ENCODE results near the gene PRF1. TPM values are rescaled to one million over a fixed set of nuclear protein-coding genes. Genes with fewer than 3 reads are reported as not detected.

The PRF1 gene
- total RNA-seq, 1 experiment from 2014 or later, result not detected

GRCh38 chr10:70565556-70566514, 36.7 kb downstream of the PRF1 start:
- no peak for DNase-seq (ENCODE audit: low spot score)
- in situ Hi-C loops (cut with HindIII; ENCODE audit: low sequenced_read_pairs), result no loop called here

- no peak for DNase-seq (ENCODE audit: low spot score)
- in situ Hi-C loops (cut with HindIII; ENCODE audit: low sequenced_read_pairs), result no loop called here
These were observed 37.6 kb downstream of the PRF1 start for GRCh38 chr10:70564901-70565351.

- in situ Hi-C loops (cut with HindIII; ENCODE audit: low sequenced_read_pairs), result no loop called here
- DNase-seq (ENCODE audit: low spot score), result no peak
These were observed 38.3 kb downstream of the PRF1 start for GRCh38 chr10:70564113-70564725.

GRCh38 chr10:70563230-70563629, 39.3 kb downstream of the PRF1 start:
- in situ Hi-C loops (cut with HindIII; ENCODE audit: low sequenced_read_pairs), result no loop called here
- no peak for DNase-seq (ENCODE audit: low spot score)

GRCh38 chr10:70562036-70562755, 40.3 kb downstream of the PRF1 start:
- in situ Hi-C loops (cut with HindIII; ENCODE audit: low sequenced_read_pairs), result no loop called here
- no peak for DNase-seq (ENCODE audit: low spot score)

GRCh38 chr10:70561558-70561957, 41.0 kb downstream of the PRF1 start:
- in situ Hi-C loops (cut with HindIII; ENCODE audit: low sequenced_read_pairs), result no loop called here
- DNase-seq (ENCODE audit: low spot score), result no peak

DNA sequence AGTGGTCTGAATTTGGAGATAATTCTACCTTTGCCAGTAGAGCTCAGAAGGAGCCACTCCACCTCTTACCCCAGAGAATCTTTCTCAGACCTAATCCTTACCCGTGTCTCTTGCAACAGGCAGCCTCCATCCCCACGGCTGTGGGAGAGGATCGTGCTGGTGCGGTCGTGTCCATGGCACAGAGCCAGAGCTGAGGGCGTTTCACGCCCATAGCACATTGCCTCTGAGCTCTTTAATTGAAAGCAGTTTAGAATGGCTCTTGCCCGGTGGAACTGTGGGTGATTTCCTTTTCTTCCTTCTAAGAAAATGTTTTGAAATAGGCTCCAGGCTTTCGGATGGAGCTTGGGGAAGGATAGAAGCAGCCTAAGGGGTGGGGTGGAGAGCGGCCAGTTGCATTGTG, 41.5 kb downstream of the PRF1 start:
- DNase-seq (ENCODE audit: low spot score), result no peak
- in situ Hi-C loops (cut with HindIII; ENCODE audit: low sequenced_read_pairs), result no loop called here

DNA sequence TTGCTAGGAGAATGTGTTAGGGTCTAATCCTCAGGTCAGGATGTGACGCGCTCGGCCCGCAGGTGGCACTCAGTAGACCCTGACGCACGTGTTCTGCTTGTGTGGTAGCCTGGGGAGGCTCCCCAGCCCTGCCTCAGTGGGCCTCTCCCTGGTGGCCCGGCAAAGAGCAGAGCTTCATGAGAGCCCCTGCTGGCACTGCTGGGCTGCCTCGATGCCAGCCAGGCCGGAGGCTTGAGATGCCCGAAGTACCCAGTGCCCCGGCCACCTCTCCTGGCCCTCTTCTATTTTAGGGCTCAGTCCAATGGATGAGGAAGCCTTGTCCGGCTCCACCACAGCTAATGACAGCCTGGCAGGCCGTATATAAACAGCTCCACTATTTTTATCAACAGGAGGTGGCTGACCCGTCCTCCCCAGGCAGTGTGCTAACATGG, 42.0 kb downstream of the PRF1 start:
- DNase-seq (ENCODE audit: low spot score), result no peak

DNA sequence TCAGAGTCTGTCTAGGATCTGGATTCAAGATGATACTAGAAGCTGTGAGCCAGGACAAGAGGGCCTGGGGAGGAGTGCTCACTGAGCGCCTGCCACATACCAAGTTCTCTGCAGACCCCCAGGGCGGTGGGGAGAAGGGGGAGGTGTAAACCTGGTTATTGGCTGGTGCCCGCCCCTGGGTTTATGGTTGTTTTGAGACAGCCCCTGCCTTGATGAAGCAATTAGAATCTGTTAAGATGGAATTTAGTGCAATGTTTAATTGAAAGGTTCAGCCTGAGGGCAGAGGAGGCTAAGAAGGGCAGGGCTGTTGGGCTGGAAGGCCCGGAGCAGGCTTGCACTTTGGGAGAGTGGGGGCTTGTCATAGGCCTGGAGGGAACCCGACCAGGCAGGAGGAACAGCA, 42.7 kb downstream of the PRF1 start:
- in situ Hi-C loops (cut with HindIII; ENCODE audit: low sequenced_read_pairs), result no loop called here

More for the DNA sequence above, 42.0 kb downstream of the PRF1 start:
- in situ Hi-C loops (cut with HindIII; ENCODE audit: low sequenced_read_pairs), result no loop called here

DNA sequence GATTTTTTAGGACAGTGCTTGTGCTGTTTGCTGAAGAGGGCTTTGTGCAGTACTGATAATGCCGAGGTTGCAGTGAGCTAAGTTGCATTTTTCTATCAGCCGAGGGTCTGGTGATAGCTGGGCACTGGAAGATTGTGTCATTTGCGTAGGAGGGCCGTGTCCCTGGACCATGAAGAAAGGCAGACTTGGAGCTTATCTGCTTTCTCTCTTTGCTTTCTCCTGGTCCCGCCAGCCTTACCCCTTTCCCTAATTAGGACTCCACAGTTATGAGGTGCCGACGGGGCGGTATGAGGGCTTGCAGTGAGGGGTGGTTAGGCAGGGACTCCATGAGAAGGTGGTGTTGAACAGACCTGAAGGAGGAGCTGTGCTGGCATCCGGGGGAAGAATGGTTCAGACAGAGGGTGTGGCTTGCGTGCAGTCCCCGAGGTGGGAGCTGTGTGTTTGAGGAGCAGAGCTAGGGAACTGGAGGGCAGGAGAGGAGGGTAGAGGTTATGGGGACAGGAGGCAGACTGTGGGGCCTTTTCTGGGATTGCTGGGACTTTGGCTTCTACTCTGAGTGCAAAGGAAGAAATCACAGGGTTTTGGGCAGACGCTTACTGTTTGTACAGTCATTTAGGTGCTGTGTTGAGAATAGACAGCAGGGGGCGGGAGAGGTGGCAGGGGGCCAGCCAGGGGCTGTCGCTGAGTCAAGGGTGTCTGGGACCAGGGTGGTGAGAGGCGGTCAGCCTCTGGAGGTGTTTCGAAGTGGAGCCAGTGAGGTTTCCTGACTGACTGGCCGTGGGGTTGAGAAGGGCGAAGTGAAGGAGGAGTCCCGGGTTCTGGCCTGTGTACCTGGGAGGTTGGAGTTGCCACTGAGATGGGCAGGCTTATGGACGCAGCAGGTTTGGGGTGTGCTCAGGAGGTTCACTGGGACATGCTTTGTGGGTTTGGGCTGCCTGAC, 43.4 kb downstream of the PRF1 start:
- in situ Hi-C loops (cut with HindIII; ENCODE audit: low sequenced_read_pairs), result no loop called here
- no peak for DNase-seq (ENCODE audit: low spot score)

More for the DNA sequence above, 42.7 kb downstream of the PRF1 start:
- DNase-seq (ENCODE audit: low spot score), result no peak

DNA sequence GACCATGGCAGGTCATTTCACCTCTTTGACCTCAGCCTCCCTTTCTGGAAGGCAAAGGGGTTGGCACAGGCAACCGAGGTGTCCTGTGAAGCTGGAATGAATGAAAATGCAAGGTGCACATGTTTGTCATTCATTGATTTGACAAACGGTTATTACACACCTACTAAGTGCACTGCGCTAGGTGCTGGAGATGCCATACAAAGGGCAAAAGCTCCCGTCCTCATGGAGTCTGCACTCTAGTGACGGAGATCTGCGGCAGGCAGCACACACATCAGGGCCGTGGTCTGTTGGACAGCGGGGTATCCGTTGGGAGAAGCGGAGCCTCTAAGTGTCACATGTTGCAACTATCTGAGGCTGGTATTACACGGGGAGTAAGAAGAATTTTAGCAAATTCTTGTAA, 44.2 kb downstream of the PRF1 start:
- no peak for DNase-seq (ENCODE audit: low spot score)
- in situ Hi-C loops (cut with HindIII; ENCODE audit: low sequenced_read_pairs), result no loop called here

- in situ Hi-C loops (cut with HindIII; ENCODE audit: low sequenced_read_pairs), result no loop called here
- no peak for DNase-seq (ENCODE audit: low spot score)
These were observed 44.7 kb downstream of the PRF1 start for GRCh38 chr10:70557876-70558275.

- DNase-seq (ENCODE audit: low spot score), result no peak
- in situ Hi-C loops (cut with HindIII; ENCODE audit: low sequenced_read_pairs), result no loop called here
These were observed 45.3 kb downstream of the PRF1 start for GRCh38 chr10:70557086-70557845.

- in situ Hi-C loops (cut with HindIII; ENCODE audit: low sequenced_read_pairs), result no loop called here
- DNase-seq (ENCODE audit: low spot score), result no peak
These were observed 47.2 kb downstream of the PRF1 start for GRCh38 chr10:70555371-70555770.

GRCh38 chr10:70552586-70552985, 50.0 kb downstream of the PRF1 start:
- no peak for DNase-seq (ENCODE audit: low spot score)
- in situ Hi-C loops (cut with HindIII; ENCODE audit: low sequenced_read_pairs), result no loop called here

DNA sequence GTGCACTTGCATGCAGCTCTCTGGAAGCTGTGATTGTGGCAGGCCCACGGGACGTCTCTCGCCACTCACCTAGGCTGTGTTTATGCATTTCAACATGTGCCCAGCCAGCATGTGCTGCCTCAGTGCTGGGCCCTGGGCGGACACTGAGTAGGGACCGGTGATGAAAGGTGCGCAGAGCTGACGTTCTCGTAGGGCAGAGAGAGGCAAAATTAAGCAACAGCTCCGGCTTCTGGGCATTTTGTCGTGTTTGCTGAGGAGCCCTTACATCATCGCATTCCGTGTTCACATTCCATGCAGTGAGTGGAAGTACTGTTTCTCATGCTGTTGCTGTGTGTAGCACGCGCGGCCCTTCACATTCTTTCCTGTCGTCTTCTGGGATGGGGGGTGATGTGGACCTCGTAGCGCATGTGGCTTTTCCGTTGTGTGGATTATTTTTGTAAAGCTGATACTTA, 50.5 kb downstream of the PRF1 start:
- no peak for DNase-seq (ENCODE audit: low spot score)
- in situ Hi-C loops (cut with HindIII; ENCODE audit: low sequenced_read_pairs), result no loop called here

GRCh38 chr10:70551466-70551865, 51.1 kb downstream of the PRF1 start:
- in situ Hi-C loops (cut with HindIII; ENCODE audit: low sequenced_read_pairs), result no loop called here

DNA sequence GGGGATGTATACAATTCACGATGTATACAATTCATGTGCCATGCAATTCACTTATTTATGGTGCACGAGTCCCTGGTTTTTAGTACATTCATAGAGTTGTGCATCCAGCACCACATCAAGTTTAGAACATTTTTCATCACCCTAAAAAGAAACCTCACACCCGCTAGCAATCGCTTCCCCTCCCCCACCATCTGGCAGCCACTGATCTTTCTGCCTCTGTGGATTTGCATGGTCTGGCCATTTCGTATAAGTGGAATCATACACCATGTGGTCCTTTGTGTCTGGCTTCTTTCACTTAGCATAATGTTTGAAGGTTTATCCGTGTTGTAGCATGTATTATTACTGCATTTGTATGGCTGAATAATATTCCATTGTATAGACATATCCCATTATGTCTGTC, 52.1 kb downstream of the PRF1 start:
- DNase-seq (ENCODE audit: low spot score), result no peak
- in situ Hi-C loops (cut with HindIII; ENCODE audit: low sequenced_read_pairs), result no loop called here

More at GRCh38 chr10:70551466-70551865, 51.1 kb downstream of the PRF1 start:
- no peak for DNase-seq (ENCODE audit: low spot score)
